Ishikawa (cell line): ENCODE results near the gene PSMG4.

ENCODE experiments used
- CREB1 ChIP-seq: IDR thresholded peaks from 2 replicates; pipeline ENCODE4 v1.6.1; 2012; ENCODE audit warnings: low read depth
- FOXM1 ChIP-seq: IDR thresholded peaks from 2 replicates; pipeline ENCODE4 v1.6.1; 2012; ENCODE audit warnings: low read depth, borderline replicate concordance
- REST ChIP-seq: IDR thresholded peaks from 2 replicates; pipeline ENCODE4 v1.6.1; 2012; ENCODE audit warnings: low read depth, mild to moderate bottlenecking
- YY1 ChIP-seq: IDR thresholded peaks from 2 replicates; pipeline ENCODE4 v1.6.1; 2012; ENCODE audit warnings: low read depth

GRCh38 chr6:3226481-3227362, 32.0 kb upstream of the PSMG4 start:
- TF ChIP-seq FOXM1: no peak
- TF ChIP-seq REST: no peak
- no peak for TF ChIP-seq YY1
- no peak for TF ChIP-seq CREB1
